GM12872 (cell line): Measurements from ENCODE around the gene INKA1.
A peak's percentile ranks its signal among the peaks of the same experiment; 100 is the strongest.

Source experiments
- CTCF ChIP-seq: IDR thresholded peaks from 3 replicates; pipeline ENCODE4 v1.5.1; 2011; ENCODE audit warnings: low read depth, mild to moderate bottlenecking, low read length, moderate library complexity; ENCODE audit not compliant: insufficient read depth

INKA1 gene

DNA sequence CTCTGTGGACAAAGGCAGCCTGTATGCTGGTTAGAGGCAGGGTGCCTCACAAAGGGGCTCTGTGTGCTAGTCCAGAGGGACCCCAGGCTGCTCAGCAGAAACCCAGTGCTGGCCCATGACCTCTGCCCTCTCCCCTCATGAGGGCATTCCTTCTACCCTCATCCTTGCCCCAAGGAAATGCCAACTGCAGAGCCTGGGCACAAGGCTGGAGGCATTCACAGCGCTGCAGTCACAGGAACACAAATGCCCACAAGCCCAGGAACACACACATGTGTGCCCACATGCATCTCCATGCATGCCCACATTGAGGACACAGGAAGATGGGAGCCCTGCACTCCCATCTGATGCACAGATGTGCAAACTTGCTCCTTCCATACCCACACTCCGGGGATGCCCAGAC is 3.8 kb downstream of the INKA1 start:
- TF ChIP-seq CTCF = no peak

- no peak for TF ChIP-seq CTCF
Measured at GRCh38 chr3:49807431-49808114, 4.5 kb downstream of the INKA1 start.

GRCh38 chr3:49812916-49813496 is 9.9 kb downstream of the INKA1 start:
- no peak for TF ChIP-seq CTCF

GRCh38 chr3:49813497-49814174 is 10.6 kb downstream of the INKA1 start, which contains the start of gene UBA7:
Gene UBA7 (minus strand): TSS chr3:49813953. CDS start chr3:49813787, 166 bp downstream.
- no peak for TF ChIP-seq CTCF

DNA sequence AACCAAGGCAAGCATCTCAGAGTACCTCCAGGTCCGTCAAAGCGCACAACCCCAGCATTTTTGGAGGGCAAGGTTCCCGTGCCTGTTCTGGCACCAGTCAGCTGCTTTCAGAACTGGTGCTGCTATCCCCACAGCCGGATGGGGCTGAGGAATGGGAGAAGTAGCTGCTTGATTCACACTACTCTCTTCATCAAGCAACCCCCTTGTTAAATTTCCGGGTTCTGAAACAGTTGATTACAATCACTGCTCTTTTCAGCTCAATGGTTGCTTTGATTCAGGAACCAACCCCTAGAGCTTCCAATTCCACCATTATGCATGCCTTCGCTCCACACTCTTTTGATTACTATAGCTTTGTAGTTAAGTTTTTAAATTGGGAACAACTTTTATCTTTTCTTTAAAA is 23.0 kb downstream of the INKA1 start:
- TF ChIP-seq CTCF = no peak

DNA sequence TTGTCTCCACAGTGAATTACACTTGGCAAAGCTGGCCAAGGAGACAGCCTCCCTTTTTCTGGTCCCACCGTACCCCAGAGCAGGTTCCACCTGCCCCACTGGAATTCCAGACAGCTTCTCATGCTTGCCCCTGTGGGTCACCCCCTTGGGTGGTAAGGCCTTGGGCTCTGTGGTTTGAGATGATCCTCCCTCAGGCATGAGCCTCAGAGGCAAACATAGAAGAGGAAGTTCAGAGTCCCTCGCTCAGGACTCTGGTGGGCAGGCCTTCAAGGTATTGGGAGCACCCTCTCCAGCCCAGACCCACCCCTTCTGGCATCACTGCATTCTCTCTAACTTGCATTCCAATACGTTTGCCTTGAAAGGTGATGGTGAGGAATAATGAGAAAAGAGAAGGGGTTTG is 28.3 kb downstream of the INKA1 start:
- TF ChIP-seq CTCF = no peak

GRCh38 chr3:49839193-49839809 is 36.2 kb downstream of the INKA1 start:
- peak; percentile 83 for TF ChIP-seq CTCF
